Caco-2 (cell line): ENCODE measurements around the gene PHC2. TPM values are rescaled to one million over a fixed set of nuclear protein-coding genes. Genes with fewer than 3 reads are reported as not detected.

Experiments used
- BruUV-seq: library from RNA; stranded (reverse); fragments of 400-500 nt; replicated peaks from 2 replicates; lab custom pipeline; 2021; lab: Mats Ljungman, UMichigan
- CTCF ChIA-PET: fragments of 300-600 bp; sonication (Branson Sonifier 250); formaldehyde crosslinking; loops from one replicate; lab custom pipeline; 2022; ENCODE audit warnings: antibody characterized with exemption; lab: Charles Lee
- POLR2A ChIA-PET: fragments of 300-600 bp; sonication (Branson Sonifier 250); formaldehyde crosslinking; loops from one replicate; lab custom pipeline; 2022; ENCODE audit warnings: antibody characterized with exemption; lab: Charles Lee
- DNase-seq, 2 experiments: peaks; one replicate each; pipeline versions ENCODE4 v3.0.0 to v3.0.0-alpha.2; 2020 to 2022
- H3K27me3 ChIP-seq: replicated peaks from 2 replicates; pipeline ENCODE4 v1.6.0; 2011; ENCODE audit warnings: low read length; ENCODE audit not compliant: control insufficient read depth, insufficient read depth
- H3K36me3 ChIP-seq: 2 replicates; pipeline ENCODE4 v1.5.1; 2011; ENCODE audit warnings: low read length; ENCODE audit not compliant: control insufficient read depth, insufficient read depth
- H3K4me1 ChIP-seq: fragments of 250-450 bp; sonication (Bioruptor Pico); 2 replicates; pipeline ENCODE4 v1.5.1; 2020; ENCODE audit warnings: mild to moderate bottlenecking
- H3K4me3 ChIP-seq: 2 replicates; pipeline ENCODE4 v1.5.1; 2011; ENCODE audit warnings: low read depth, mild to moderate bottlenecking, control low read depth, low read length
- H3K9me3 ChIP-seq: fragments of 250-450 bp; sonication (Bioruptor Pico); 2 replicates; pipeline ENCODE4 v1.5.1; 2020; ENCODE audit warnings: mild to moderate bottlenecking, moderate library complexity
- H3K27ac Mint-ChIP-seq: one replicate; pipeline ENCODE4 v1.8.0; 2022; ENCODE audit warnings: mixed read lengths; ENCODE audit not compliant: unreplicated experiment
- H3K27me3 Mint-ChIP-seq: one replicate; pipeline ENCODE4 v1.8.0; 2022; ENCODE audit warnings: mixed read lengths; ENCODE audit not compliant: insufficient read depth, unreplicated experiment
- H3K36me3 Mint-ChIP-seq: one replicate; pipeline ENCODE4 v1.8.0; 2022; ENCODE audit warnings: mild to moderate bottlenecking, mixed read lengths; ENCODE audit not compliant: insufficient read depth, unreplicated experiment
- H3K4me1 Mint-ChIP-seq: one replicate; pipeline ENCODE4 v1.8.0; 2022; ENCODE audit warnings: low read depth, mixed read lengths; ENCODE audit not compliant: unreplicated experiment
- H3K4me3 Mint-ChIP-seq: one replicate; pipeline ENCODE4 v1.8.0; 2022; ENCODE audit warnings: mild to moderate bottlenecking, moderate library complexity, mixed read lengths; ENCODE audit not compliant: unreplicated experiment
- H3K9me3 Mint-ChIP-seq: one replicate; pipeline ENCODE4 v1.8.0; 2022; ENCODE audit warnings: mixed read lengths; ENCODE audit not compliant: unreplicated experiment
- CTCF ChIP-seq, 2 experiments: fragments of 200-600 bp in 1 of 2; IDR thresholded peaks; 1 replicate in 1 of 2; 2 replicates in 1 of 2; pipeline versions ENCODE4 v1.5.1 to v1.8.0; 2011 to 2022; ENCODE audit warnings: antibody characterized with exemption in 1 of 2, control low read depth in 1 of 2, inconsistent platforms in 1 of 2, low read depth in 1 of 2, low read length in 1 of 2, mild to moderate bottlenecking in 1 of 2, moderate library complexity in 1 of 2; ENCODE audit not compliant: insufficient read depth in 1 of 2, severe bottlenecking in 1 of 2, unreplicated experiment in 1 of 2
- intact Hi-C: fragments of 100-400 bp; cut with micrococcal nuclease; formaldehyde crosslinking; loops from one replicate; pipeline ENCODE4 v1.10.0; 2022; ENCODE audit not compliant: unreplicated experiment
- total RNA-seq: library from RNA; stranded (reverse); gene quantifications from 2 replicates; pipeline ENCODE4 v1.2.3, GENCODE V29; 2022

The PHC2 gene
- total RNA-seq, 1 experiment from 2014 or later: 35.2 TPM

GRCh38 chr1:33307494-33307864 lies 123.4 kb downstream of the PHC2 start:
- Mint-ChIP-seq H3K27me3 (no peaks in the 10 kb centered on the region), H3K36me3 (peaks cover 2% of the 10 kb centered on the region), H3K4me1 (no peaks in the 10 kb centered on the region), H3K27ac (no peak overlapping the region), H3K9me3 (no peaks in the 10 kb centered on the region), H3K4me3 (no peak overlapping the region)
- intact Hi-C loops: no loop called here
- Histone ChIP-seq H3K9me3 (no peaks in the 10 kb centered on the region), H3K36me3 (no peaks in the 10 kb centered on the region), H3K4me3 (no peak overlapping the region), H3K27me3 (no peaks in the 10 kb centered on the region), H3K4me1 (no peaks in the 10 kb centered on the region)
- POLR2A ChIA-PET: no interaction called here
- no peak for DNase-seq
- CTCF ChIA-PET: no interaction called here
- no TSS peak for BruUV-seq
- TF ChIP-seq CTCF (IDR thresholded peaks at IDR 0.05; ENCODE audit: insufficient read depth in 1 of 2, low read depth in 1 of 2, low read length in 1 of 2, severe bottlenecking in 1 of 2, unreplicated experiment in 1 of 2): no peak

DNA sequence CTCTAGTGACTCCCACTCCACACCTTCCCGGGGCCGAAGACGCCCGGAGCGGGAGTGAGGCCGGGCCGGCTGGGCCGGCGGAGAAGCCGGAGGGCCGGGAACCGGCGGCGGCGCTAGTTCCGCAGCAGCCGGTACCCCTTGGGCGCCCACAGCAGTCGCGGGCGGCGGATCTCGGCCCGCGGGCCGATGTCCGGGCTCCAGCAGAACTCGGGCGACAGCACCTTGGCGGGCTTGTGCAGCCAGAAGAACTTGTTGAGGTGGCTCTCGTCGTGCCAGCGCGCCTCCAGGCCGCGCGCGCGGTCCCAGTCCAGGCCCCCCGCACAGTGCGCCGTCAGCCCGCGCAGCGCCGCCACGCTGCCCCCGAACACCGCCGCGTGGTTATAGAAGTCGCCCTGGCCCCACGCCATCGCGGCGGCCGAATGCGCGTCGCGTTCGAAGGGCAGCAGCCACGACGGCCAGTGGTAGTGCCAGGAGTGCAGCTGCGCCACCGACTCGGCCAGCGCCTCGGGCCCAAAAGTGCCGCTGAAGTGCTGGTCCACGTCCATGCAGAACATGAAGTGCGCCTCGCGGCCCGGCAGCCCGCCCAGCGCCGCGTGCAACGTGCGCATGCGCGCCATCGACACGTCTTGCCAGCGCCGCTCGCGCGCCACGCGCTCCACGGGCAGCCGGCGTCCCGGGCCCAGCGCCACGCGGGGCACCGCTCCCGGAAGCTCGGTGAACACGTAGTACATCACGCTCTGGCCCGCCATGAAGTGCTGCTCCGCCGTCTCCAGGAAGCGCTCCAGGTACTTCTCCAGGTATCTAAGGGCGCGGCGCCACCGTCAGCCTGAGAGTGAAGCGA lies 124.0 kb downstream of the PHC2 start:
- Histone ChIP-seq H3K36me3 (no peaks in the 10 kb centered on the region), H3K4me1 (no peaks in the 10 kb centered on the region), H3K4me3 (no peak overlapping the region), H3K9me3 (no peaks in the 10 kb centered on the region), H3K27me3 (no peaks in the 10 kb centered on the region)
- no peak overlapping the region for H3K27ac Mint-ChIP-seq
- no peaks in the 10 kb centered on the region for H3K9me3 Mint-ChIP-seq
- H3K27me3 Mint-ChIP-seq: no peaks in the 10 kb centered on the region
- no peak for TF ChIP-seq CTCF (IDR thresholded peaks at IDR 0.05; ENCODE audit: insufficient read depth in 1 of 2, low read depth in 1 of 2, low read length in 1 of 2, severe bottlenecking in 1 of 2, unreplicated experiment in 1 of 2)
- H3K36me3 Mint-ChIP-seq: peaks cover 6% of the 10 kb centered on the region
- intact Hi-C loops: no loop called here
- CTCF ChIA-PET: no interaction called here
- no TSS peak for BruUV-seq
- POLR2A ChIA-PET: no interaction called here
- DNase-seq: no peak
- no peaks in the 10 kb centered on the region for H3K4me1 Mint-ChIP-seq
- H3K4me3 Mint-ChIP-seq: no peak overlapping the region

DNA sequence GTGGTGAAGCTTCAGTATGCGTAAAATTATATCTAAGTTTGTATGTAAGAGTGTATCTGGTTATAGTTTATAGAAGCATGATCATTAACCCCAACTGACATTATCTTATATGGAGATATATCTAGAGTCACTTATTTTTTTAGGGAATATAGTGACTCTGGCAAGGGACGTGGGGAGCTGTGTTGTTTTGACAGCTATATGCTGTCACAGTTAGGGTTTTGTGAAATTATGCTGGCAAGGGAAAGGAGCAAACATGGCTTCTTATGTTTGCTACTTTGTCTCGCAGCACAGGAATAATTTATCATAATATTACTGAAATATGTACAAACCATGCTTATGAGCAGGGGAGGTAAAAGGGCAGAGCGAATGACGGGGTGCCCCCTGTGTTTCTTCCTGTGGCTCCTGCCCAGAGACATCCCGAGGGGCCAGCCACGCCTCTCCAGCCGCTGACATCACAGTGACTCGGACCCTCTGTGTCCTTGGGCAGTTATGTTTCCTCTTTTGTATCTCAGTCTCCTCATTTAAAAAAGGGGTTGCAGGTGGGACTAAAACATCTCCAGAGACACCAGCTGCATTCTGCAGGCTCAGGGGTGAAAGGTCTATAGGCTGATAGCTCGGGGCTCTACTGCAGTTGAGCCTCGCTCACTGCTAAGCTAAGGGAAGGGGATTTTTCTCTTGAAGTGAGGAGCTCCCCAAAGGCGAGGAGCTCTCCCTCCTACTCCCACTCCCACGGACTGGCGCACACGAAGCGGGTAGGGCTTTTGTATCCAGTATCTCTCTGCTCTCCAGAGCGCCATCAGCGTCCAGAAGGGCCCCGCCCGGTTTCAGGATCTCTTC lies 124.9 kb downstream of the PHC2 start:
- POLR2A ChIA-PET: no interaction called here
- no peaks in the 10 kb centered on the region for H3K27me3 Mint-ChIP-seq
- no peak overlapping the region for H3K27ac Mint-ChIP-seq
- DNase-seq: no peak
- H3K4me1 Mint-ChIP-seq: no peaks in the 10 kb centered on the region
- BruUV-seq: no TSS peak
- H3K4me3 ChIP-seq: no peak overlapping the region
- no peaks in the 10 kb centered on the region for H3K9me3 Mint-ChIP-seq
- H3K27me3 ChIP-seq: no peaks in the 10 kb centered on the region
- H3K36me3 ChIP-seq: no peaks in the 10 kb centered on the region
- no peaks in the 10 kb centered on the region for H3K4me1 ChIP-seq
- intact Hi-C loops: no loop called here
- no peaks in the 10 kb centered on the region for H3K9me3 ChIP-seq
- CTCF ChIA-PET: no interaction called here
- H3K4me3 Mint-ChIP-seq: no peak overlapping the region
- H3K36me3 Mint-ChIP-seq: peaks cover 6% of the 10 kb centered on the region
- TF ChIP-seq CTCF (IDR thresholded peaks at IDR 0.05; ENCODE audit: insufficient read depth in 1 of 2, low read depth in 1 of 2, low read length in 1 of 2, severe bottlenecking in 1 of 2, unreplicated experiment in 1 of 2): no peak
